H7 (cell line): ENCODE measurements around the gene S1PR5. TPM values are rescaled to one million over a fixed set of nuclear protein-coding genes. Genes with fewer than 3 reads are reported as not detected.
A peak's percentile ranks its signal among the peaks of the same experiment; 100 is the strongest.

ENCODE experiments used
- DNase-seq: peaks from one replicate; pipeline ENCODE4 v3.0.0; 2012
- H3K27me3 ChIP-seq: 2 replicates; pipeline ENCODE4 v1.6.0; 2011; ENCODE audit warnings: mild to moderate bottlenecking, low read length; ENCODE audit not compliant: control insufficient read depth, insufficient read depth
- H3K36me3 ChIP-seq: replicated peaks from 2 replicates; pipeline ENCODE4 v1.5.1; 2011; ENCODE audit warnings: low read length; ENCODE audit not compliant: control insufficient read depth, insufficient read depth
- H3K4me3 ChIP-seq: 2 replicates; pipeline ENCODE4 v1.5.1; 2011; ENCODE audit warnings: low read depth, mild to moderate bottlenecking, control low read depth, low read length, moderate library complexity; ENCODE audit not compliant: insufficient read depth
- total RNA-seq: library from RNA; depleted of rRNA; stranded (reverse); fragments of >200 nt; shearing (Covaris generic); gene quantifications from 2 replicates; pipeline ENCODE4 v1.2.3, GENCODE V29; 2014; rRNA removed

The S1PR5 gene
- 14.7 and 16.1 TPM in 2 replicates for total RNA-seq

DNA sequence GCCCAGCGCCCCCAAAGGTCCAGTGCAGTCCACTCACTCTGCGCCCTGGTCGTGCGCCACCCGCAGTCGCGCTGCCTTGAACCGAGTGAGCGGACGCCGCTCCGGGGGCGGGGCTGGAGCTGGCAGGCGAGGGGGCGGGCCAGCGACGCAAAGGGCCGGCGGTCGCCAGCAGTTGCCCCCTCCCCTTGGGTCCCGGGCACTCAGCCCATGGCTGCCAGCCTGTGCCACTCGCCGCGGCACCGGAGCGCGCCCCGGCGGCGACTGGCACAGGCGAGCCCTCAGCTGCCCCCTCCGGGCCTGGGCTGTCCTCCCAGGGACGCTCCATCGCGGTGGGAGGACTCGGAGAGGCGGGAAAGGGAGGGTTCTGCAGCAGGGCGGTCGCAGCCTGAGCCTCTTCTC is at the start of gene S1PR5:
Gene S1PR5, minus strand, starts transcription at position 87 of the 399 bp plus-strand sequence. CDS start 2,436 bp downstream, outside the sequence.
- Histone ChIP-seq H3K36me3 (no peaks in the 10 kb centered on the region), H3K27me3 (peaks cover 45% of the 10 kb centered on the region), H3K4me3 (peak within 1 kb of the TSS; percentile 66)
- peak; percentile 92 for DNase-seq

- DNase-seq: peak; percentile 43
- Histone ChIP-seq H3K27me3 (no peaks in the 10 kb centered on the region; the same call in 1 of the 2 replicates), H3K4me3 (no peak overlapping the region), H3K36me3 (peaks cover 1% of the 10 kb centered on the region; the same call in 1 of the 2 replicates)
These were observed 49.6 kb upstream of the S1PR5 start for GRCh38 chr19:10566658-10567410.

- Histone ChIP-seq H3K4me3 (peak overlapping the region; percentile 39), H3K36me3 (peaks cover 1% of the 10 kb centered on the region; the same call in 1 of the 2 replicates), H3K27me3 (no peaks in the 10 kb centered on the region; the same call in 1 of the 2 replicates)
- no peak for DNase-seq
These were observed 49.1 kb upstream of the S1PR5 start for GRCh38 chr19:10566408-10566657.

- peaks cover 2% of the 10 kb centered on the region for H3K36me3 ChIP-seq
- peak within 1 kb of the TSS; percentile 99 for H3K4me3 ChIP-seq
- no peaks in the 10 kb centered on the region; the same call in 1 of the 2 replicates for H3K27me3 ChIP-seq
- DNase-seq: peak; percentile 100
These were observed 48.5 kb upstream of the S1PR5 start, which contains the start of gene KRI1 for GRCh38 chr19:10565567-10566407. KRI1 (minus strand) TSS chr19:10566010; CDS start chr19:10565999, 11 bp downstream.

DNA sequence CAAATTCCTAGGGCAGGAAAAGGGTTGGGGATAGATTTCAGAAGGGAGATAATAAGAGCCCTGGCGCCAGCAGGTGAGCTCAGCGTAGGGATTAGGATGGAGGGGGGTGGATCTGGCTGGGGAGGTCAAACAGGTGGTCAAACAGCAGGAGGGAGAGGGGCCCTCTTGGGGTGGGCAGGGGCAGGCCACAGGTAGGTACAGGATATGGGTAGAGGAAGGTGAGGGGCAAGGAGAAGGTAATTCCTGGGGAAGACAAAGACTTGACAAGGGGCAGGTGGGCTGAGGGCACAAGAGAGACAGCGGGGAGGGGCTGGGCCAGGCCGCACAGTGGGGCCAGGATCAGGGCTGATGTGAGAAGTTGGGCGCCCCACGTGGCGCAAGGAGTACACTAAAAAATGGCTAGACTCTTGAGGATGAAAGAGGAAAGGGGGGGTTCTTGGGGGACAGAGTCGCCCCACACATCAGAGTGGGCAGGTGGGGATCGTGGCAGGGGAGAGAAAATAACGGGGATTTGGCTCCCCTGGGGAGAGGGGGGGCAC is 47.9 kb upstream of the S1PR5 start:
- no peaks in the 10 kb centered on the region; the same call in 1 of the 2 replicates for H3K27me3 ChIP-seq
- peak; percentile 93 for DNase-seq
- peak overlapping the region; percentile 99 for H3K4me3 ChIP-seq
- H3K36me3 ChIP-seq: peaks cover 3% of the 10 kb centered on the region

DNA sequence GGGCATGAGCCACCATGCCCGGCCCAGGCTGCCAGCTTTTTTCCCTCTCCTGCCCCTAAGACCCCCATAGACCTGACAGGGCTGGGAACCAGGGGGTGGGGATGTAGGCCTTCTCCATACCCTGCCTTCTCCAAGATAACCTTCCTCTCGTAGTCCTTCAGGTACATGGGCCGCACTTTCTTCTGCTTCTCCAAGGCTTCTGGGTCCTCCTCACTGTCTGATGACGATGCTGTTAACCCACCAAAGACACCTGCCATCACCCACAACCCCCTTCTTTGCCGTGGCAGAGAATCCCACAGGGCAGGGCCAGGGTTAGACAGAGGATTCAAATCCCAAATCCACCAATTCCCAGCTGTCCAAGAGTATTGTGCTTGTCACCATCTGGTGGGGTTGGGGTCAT is 45.4 kb upstream of the S1PR5 start:
- H3K36me3 ChIP-seq: peaks cover 14% of the 10 kb centered on the region
- H3K27me3 ChIP-seq: no peaks in the 10 kb centered on the region; the same call in 1 of the 2 replicates
- DNase-seq: no peak
- H3K4me3 ChIP-seq: no peak overlapping the region

DNA sequence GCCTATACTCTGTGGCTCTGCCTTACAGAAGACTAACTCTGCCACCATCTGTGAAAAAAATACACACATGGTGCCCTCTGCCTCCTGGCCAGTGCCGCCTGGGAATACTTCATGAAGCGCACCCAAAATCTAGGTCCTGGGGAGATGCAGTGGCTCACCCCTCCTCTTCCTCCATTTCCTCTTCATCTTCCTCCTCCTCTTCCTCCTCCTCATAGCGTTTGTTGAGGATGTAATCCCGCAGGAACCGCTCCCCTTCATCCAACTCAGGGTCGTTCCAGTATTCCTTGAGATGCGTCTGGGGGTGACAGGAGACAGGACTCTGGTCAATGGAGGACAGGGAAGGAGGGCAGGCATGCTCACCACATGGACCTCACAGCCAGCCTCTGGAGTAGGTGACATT is 42.9 kb upstream of the S1PR5 start:
- H3K27me3 ChIP-seq: no peaks in the 10 kb centered on the region
- peaks cover 20% of the 10 kb centered on the region for H3K36me3 ChIP-seq
- DNase-seq: no peak
- no peak overlapping the region for H3K4me3 ChIP-seq

DNA sequence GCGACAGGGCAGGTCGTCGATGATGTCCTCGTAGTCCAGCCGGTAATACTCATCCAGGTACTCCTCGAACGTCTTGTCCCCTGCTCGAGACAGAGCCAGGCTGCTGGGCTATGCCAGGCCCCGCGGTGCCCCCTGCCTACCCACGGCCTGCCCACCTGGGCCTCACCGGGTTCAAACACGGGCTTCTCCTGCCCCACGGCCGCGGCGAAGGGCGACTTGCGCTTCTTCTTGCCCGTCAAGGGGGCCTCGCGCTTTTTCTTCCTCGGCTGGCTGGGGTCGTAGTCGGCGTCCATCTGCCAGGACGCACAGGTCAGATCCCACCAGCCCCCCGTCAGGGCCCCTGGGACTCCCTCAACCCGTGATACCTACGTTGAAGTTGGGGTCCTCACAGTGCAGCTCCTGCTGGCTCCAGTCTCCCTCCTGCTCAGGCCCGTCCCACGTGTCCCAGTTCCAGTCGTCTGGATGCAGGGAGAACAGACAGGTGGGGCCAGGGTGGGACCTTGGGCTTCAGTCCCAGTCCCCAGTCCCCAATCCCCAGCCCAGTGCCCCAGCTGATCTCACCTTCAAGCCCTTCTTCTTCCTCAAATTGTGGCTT is 40.5 kb upstream of the S1PR5 start:
- Histone ChIP-seq H3K36me3 (peaks cover 36% of the 10 kb centered on the region), H3K4me3 (no peak overlapping the region), H3K27me3 (no peaks in the 10 kb centered on the region)
- DNase-seq: peak; percentile 38

GRCh38 chr19:10555610-10555973 is 38.3 kb upstream of the S1PR5 start:
- DNase-seq: no peak
- Histone ChIP-seq H3K36me3 (peaks cover 36% of the 10 kb centered on the region), H3K4me3 (no peak overlapping the region), H3K27me3 (no peaks in the 10 kb centered on the region)

DNA sequence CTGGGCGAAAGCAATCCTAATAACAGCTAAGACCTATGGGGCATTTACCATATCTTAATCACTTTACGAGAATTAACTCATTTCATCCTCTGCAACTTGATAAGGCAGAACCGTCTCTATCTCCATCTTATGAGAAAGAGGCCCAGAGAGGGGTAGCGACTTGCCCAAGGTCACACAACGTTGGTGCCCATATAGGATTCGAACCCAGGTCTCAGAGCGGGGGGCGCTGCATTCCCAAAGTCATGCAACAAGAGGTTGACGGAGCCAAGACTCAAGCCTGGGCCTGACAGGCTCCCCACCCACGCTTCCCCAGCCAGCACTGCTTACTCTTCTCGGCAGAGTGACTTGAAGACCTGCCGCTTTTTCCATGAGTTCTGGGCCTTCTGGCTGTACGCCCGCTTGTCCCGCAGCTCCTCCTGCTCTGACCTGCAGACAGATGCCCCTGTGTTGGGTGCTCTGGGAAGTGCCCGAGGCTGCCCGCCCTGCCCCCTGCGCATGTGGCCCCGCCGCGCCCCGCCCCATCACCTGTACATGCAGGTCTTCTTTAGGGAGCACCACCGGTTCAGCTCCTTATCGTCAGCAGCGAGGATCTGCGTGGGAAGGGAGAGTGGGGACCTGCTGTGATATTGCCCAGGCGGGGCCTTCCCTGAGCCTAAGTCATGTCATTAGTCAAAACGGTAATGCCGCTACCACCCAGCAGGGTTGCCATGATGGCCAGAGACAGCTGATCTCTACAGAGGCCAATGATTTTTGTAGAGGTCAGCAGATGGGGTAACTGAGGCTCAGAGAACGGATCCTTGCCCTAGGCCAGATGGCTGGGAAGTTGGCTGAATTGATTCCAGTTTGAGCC is 37.7 kb upstream of the S1PR5 start:
- H3K27me3 ChIP-seq: no peaks in the 10 kb centered on the region
- H3K36me3 ChIP-seq: peaks cover 38% of the 10 kb centered on the region

DNA sequence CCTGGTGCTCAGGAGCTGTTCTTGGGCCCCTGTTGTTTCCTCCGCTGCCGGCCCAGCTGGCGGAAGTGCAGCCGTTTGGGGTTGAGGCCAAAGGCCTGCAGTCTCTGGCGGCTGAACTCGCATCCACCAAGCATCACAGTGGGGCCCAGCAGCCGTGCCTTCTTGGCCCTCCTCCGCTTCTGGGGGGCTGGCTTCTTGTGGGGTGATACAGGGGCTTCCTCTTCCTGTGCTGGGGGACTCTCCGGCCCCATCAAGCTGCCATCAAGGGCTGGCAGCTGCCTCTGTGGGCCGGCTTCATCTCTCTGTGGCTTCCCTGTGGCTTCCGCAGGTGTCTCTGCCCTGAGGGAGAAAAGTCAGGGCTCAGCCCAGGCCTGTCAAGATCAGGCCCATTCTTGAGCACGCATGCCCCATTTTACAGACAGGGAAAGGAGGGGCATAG is 36.7 kb upstream of the S1PR5 start:
- Histone ChIP-seq H3K27me3 (no peaks in the 10 kb centered on the region), H3K4me3 (no peak overlapping the region), H3K36me3 (peaks cover 33% of the 10 kb centered on the region)
- DNase-seq: peak; percentile 45

More for the DNA sequence above, 37.7 kb upstream of the S1PR5 start:
- H3K4me3 ChIP-seq: no peak overlapping the region
- peak; percentile 67 for DNase-seq

DNA sequence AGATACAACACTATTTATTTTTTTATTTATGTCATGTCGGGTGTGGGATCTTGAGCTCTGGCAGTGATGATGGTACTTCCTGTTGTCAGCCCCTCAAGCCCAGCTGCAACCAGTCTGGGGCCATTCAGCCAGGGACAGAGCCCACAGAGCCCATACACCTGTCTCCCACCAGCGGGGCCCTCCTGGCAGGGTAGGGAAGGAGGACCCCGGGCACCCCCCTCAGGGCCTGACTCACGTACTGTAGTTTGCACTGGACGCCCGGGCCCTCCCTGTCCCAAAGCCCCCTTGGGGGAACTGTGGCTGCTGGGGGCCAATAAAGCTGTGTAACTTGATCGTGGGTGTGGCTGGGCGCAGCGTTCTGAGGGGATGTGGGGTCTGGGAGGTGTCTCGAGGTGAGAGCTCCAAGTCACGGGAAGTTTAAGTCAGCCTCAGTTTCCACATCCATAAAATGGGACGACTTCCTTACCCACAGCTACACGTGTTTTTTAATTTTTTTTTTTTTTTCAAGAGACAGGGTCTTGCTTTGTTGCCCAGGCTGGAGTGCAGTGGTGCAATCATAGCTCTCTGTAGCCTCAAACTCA is 35.9 kb upstream of the S1PR5 start:
- Histone ChIP-seq H3K27me3 (no peaks in the 10 kb centered on the region), H3K4me3 (no peak overlapping the region), H3K36me3 (peaks cover 36% of the 10 kb centered on the region)
- DNase-seq: peak; percentile 55

GRCh38 chr19:10552510-10553053 is 35.3 kb upstream of the S1PR5 start:
- no peak overlapping the region for H3K4me3 ChIP-seq
- H3K36me3 ChIP-seq: peaks cover 35% of the 10 kb centered on the region
- peak; percentile 93 for DNase-seq
- no peaks in the 10 kb centered on the region for H3K27me3 ChIP-seq
